Measurements from ENCODE around the gene EGF. TPM values are rescaled to one million over a fixed set of nuclear protein-coding genes. Genes with fewer than 3 reads are reported as not detected.

EGF gene
- total RNA-seq, 1 experiment from 2014 or later, result 0.25 TPM

DNA sequence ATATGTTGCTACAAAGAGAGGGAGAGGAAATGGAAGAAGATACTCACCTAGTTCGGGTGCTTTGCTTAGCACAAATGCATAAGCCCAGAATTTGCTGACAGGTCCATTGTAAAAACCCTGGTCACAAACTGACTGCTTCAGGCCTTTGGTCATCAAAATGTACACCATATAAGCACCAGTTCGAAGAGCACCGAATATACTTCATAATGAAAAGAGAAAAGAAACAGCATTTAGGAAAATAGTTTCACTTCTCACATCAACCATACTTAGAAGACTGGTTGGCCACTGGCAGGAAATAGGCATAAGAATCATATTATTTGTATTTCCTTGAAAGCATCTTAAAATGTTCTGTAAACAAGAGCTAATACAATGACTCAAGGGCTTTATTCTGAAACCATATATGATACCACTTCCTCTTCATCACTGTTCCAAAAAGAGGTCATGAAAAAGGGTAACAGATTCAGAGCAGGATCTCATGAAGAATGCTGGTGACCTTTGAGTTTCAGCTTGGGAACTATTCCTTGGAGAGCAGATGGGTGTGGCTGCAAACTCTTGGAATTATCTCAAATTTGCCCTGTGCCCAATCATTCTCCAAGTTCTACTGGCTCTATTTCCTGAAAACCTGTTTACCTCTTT lies 147.0 kb downstream of the EGF start:
- Mint-ChIP-seq H3K27ac (ENCODE audit: unreplicated experiment) (no peak overlapping the region), H3K4me1 (ENCODE audit: low read depth, unreplicated experiment) (peaks cover 7% of the 10 kb centered on the region), H3K9me3 (ENCODE audit: unreplicated experiment) (no peaks in the 10 kb centered on the region), H3K4me3 (ENCODE audit: unreplicated experiment) (no peak overlapping the region), H3K36me3 (ENCODE audit: insufficient read depth, unreplicated experiment) (no peaks in the 10 kb centered on the region), H3K27me3 (ENCODE audit: insufficient read depth, unreplicated experiment) (no peaks in the 10 kb centered on the region)
- DNase-seq, result no peak
- POLR2A ChIA-PET, result no interaction called here
- CTCF ChIA-PET, result no interaction called here
- Histone ChIP-seq H3K9me3 (no peaks in the 10 kb centered on the region), H3K4me1 (peaks cover 5% of the 10 kb centered on the region; the same call in 1 of the 2 replicates), H3K4me3 (ENCODE audit: low read depth, low read length) (no peak overlapping the region), H3K27me3 (replicated peaks; ENCODE audit: control insufficient read depth, insufficient read depth, low read length) (no peaks in the 10 kb centered on the region), H3K36me3 (ENCODE audit: control insufficient read depth, insufficient read depth, low read length) (no peaks in the 10 kb centered on the region)
- intact Hi-C loops (cut with micrococcal nuclease; ENCODE audit: unreplicated experiment), result no loop called here
- BruUV-seq (replicated peaks), result no TSS peak
- TF ChIP-seq, protein P1, sequence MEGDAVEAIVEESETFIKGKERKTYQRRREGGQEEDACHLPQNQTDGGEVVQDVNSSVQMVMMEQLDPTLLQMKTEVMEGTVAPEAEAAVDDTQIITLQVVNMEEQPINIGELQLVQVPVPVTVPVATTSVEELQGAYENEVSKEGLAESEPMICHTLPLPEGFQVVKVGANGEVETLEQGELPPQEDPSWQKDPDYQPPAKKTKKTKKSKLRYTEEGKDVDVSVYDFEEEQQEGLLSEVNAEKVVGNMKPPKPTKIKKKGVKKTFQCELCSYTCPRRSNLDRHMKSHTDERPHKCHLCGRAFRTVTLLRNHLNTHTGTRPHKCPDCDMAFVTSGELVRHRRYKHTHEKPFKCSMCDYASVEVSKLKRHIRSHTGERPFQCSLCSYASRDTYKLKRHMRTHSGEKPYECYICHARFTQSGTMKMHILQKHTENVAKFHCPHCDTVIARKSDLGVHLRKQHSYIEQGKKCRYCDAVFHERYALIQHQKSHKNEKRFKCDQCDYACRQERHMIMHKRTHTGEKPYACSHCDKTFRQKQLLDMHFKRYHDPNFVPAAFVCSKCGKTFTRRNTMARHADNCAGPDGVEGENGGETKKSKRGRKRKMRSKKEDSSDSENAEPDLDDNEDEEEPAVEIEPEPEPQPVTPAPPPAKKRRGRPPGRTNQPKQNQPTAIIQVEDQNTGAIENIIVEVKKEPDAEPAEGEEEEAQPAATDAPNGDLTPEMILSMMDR (IDR thresholded peaks at IDR 0.05; ENCODE audit: insufficient read depth in 1 of 2, low read depth in 1 of 2, low read length in 1 of 2, severe bottlenecking in 1 of 2, unreplicated experiment in 1 of 2), result no peak

DNA sequence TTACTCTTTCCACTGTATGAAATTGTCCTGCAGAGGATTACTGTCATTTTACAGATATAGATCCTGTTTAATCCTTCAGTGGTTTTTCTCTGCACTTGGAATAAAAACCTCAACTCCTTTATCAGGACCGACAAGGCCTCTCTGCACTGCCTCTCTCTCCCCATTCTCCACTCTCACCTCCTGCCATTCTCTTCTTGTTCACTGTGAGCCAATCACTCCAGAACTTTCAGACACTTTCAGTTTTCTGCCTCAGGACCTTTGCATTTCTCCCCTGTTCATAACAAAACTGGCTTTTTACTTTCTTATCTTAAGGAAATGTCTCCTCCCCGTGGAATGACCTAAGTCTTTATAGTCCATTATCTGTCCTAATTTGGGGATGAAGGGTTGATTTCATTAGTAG lies 148.4 kb downstream of the EGF start:
- POLR2A ChIA-PET, result no interaction called here
- no peaks in the 10 kb centered on the region for H3K9me3 ChIP-seq
- intact Hi-C loops (cut with micrococcal nuclease; ENCODE audit: unreplicated experiment), result no loop called here
- Mint-ChIP-seq H3K27me3 (ENCODE audit: insufficient read depth, unreplicated experiment) (no peaks in the 10 kb centered on the region), H3K36me3 (ENCODE audit: insufficient read depth, unreplicated experiment) (no peaks in the 10 kb centered on the region), H3K4me1 (ENCODE audit: low read depth, unreplicated experiment) (peaks cover 7% of the 10 kb centered on the region), H3K9me3 (ENCODE audit: unreplicated experiment) (no peaks in the 10 kb centered on the region), H3K4me3 (ENCODE audit: unreplicated experiment) (no peak overlapping the region), H3K27ac (ENCODE audit: unreplicated experiment) (no peak overlapping the region)
- peaks cover 5% of the 10 kb centered on the region; the same call in 1 of the 2 replicates for H3K4me1 ChIP-seq
- TF ChIP-seq, protein P1 (IDR thresholded peaks at IDR 0.05; ENCODE audit: insufficient read depth in 1 of 2, low read depth in 1 of 2, low read length in 1 of 2, severe bottlenecking in 1 of 2, unreplicated experiment in 1 of 2), result no peak
- BruUV-seq (replicated peaks), result no TSS peak
- CTCF ChIA-PET, result no interaction called here
- DNase-seq, result no peak
- H3K27me3 ChIP-seq (replicated peaks; ENCODE audit: control insufficient read depth, insufficient read depth, low read length), result no peaks in the 10 kb centered on the region
- no peak overlapping the region for H3K4me3 ChIP-seq (ENCODE audit: low read depth, low read length)
- no peaks in the 10 kb centered on the region for H3K36me3 ChIP-seq (ENCODE audit: control insufficient read depth, insufficient read depth, low read length)

Other genes with a start within 250 kb of the EGF start
- 35.9 and 36.7 TPM in 2 replicates for gene CASP6, start 209.4 kb upstream of the EGF start, total RNA-seq (2022)
- gene PLA2G12A, start 182.8 kb upstream of the EGF start, total RNA-seq (2022), result 34.1 and 47.8 TPM in 2 replicates
- 0.19 TPM in 1 of 2 replicates, not detected in the other for gene CFI, start 110.9 kb upstream of the EGF start, total RNA-seq (2022)
- gene GAR1, start 97.1 kb upstream of the EGF start, total RNA-seq (2022), result 30.8 and 31.6 TPM in 2 replicates
- gene RRH, start 84.9 kb upstream of the EGF start, total RNA-seq (2022), result 0.34 and 0.37 TPM in 2 replicates
- gene LRIT3, start 64.8 kb upstream of the EGF start, total RNA-seq (2022), result 0.34 and 0.35 TPM in 2 replicates